WTC11 (cell line): ENCODE results near the gene FBRS. TPM values are rescaled to one million over a fixed set of nuclear protein-coding genes. Genes with fewer than 3 reads are reported as not detected.

Experiments used
- ATAC-seq: fragments of 200-7000 bp; cut with Tn5 transposase; 2 replicates; pipeline ENCODE4 v1.10.0; 2021; ENCODE audit warnings: mild to moderate bottlenecking, moderate library complexity
- CTCF ChIA-PET: fragments of 300-600 bp; sonication (Branson Sonifier 250); formaldehyde crosslinking; loops from one replicate; lab custom pipeline; 2021; ENCODE audit warnings: antibody characterized with exemption; lab: Charles Lee
- POLR2A ChIA-PET: fragments of 350-600 bp; sonication (Branson Sonifier 250); formaldehyde crosslinking; loops from one replicate; lab custom pipeline; 2021; ENCODE audit warnings: antibody characterized with exemption; lab: Charles Lee
- DNase-seq: peaks from one replicate; pipeline ENCODE4 v3.0.0; 2021; ENCODE audit warnings: low spot score
- H3K27ac Mint-ChIP-seq: 2 replicates; pipeline ENCODE4 v1.8.0; 2021; ENCODE audit warnings: mixed read lengths
- H3K27me3 Mint-ChIP-seq: 2 replicates; pipeline ENCODE4 v1.8.0; 2021; ENCODE audit warnings: low read depth, mild to moderate bottlenecking, moderate library complexity, mixed read lengths
- H3K36me3 Mint-ChIP-seq: 2 replicates; pipeline ENCODE4 v1.8.0; 2021; ENCODE audit warnings: mixed read lengths
- H3K4me1 Mint-ChIP-seq: 2 replicates; pipeline ENCODE4 v1.8.0; 2022; ENCODE audit warnings: mixed read lengths
- H3K4me3 Mint-ChIP-seq: 2 replicates; pipeline ENCODE4 v1.8.0; 2021; ENCODE audit warnings: mild to moderate bottlenecking, moderate library complexity, mixed read lengths
- H3K9me3 Mint-ChIP-seq: 2 replicates; pipeline ENCODE4 v1.8.0; 2021; ENCODE audit warnings: mixed read lengths
- AR ChIP-seq: fragments of 250-450 bp; sonication (Bioruptor Pico); IDR thresholded peaks from 2 replicates; pipeline ENCODE4 v1.9.0; 2021; ENCODE audit warnings: mild to moderate bottlenecking
- ELF4 ChIP-seq: sonication (generic); formaldehyde crosslinking; IDR thresholded peaks from 2 replicates; pipeline ENCODE4 v1.8.1; 2022; ENCODE audit warnings: low read depth, mild to moderate bottlenecking, moderate library complexity, missing genetic modification reagents
- EMX1 ChIP-seq: fragments of 250-450 bp; sonication (Bioruptor Pico); IDR thresholded peaks from 2 replicates; pipeline ENCODE4 v1.8.0; 2021; ENCODE audit warnings: mild to moderate bottlenecking
- FOXK1 ChIP-seq: sonication (generic); formaldehyde crosslinking; IDR thresholded peaks from 2 replicates; pipeline ENCODE4 v1.8.0; 2022; ENCODE audit warnings: mild to moderate bottlenecking, moderate library complexity, missing genetic modification reagents
- FOXP1 ChIP-seq: sonication (generic); formaldehyde crosslinking; IDR thresholded peaks from 2 replicates; pipeline ENCODE4 v1.8.0; 2022; ENCODE audit warnings: missing genetic modification reagents, mild to moderate bottlenecking, moderate library complexity, borderline replicate concordance
- HMGA2 ChIP-seq: fragments of 250-450 bp; sonication (Bioruptor Pico); IDR thresholded peaks from 2 replicates; pipeline ENCODE4 v1.4.0; 2021; ENCODE audit warnings: mild to moderate bottlenecking, moderate library complexity
- KAT7 ChIP-seq: sonication (generic); formaldehyde crosslinking; IDR thresholded peaks from 2 replicates; pipeline ENCODE4 v1.8.1; 2023; ENCODE audit warnings: missing genetic modification reagents, mild to moderate bottlenecking, borderline replicate concordance
- NR2C2 ChIP-seq: sonication (generic); formaldehyde crosslinking; IDR thresholded peaks from 2 replicates; pipeline ENCODE4 v1.8.0; 2022; ENCODE audit warnings: mild to moderate bottlenecking, missing genetic modification reagents
- NR3C1 ChIP-seq: sonication (generic); formaldehyde crosslinking; conservative IDR thresholded peaks from 2 replicates; pipeline ENCODE4 v1.8.1; 2023; ENCODE audit warnings: low read depth, mild to moderate bottlenecking, missing genetic modification reagents
- PREB ChIP-seq: sonication (generic); formaldehyde crosslinking; IDR thresholded peaks from 2 replicates; pipeline ENCODE4 v1.8.1; 2022; ENCODE audit warnings: mild to moderate bottlenecking, missing genetic modification reagents, moderate library complexity, borderline replicate concordance
- TCF7 ChIP-seq: sonication (generic); formaldehyde crosslinking; IDR thresholded peaks from 2 replicates; pipeline ENCODE4 v1.8.0; 2022; ENCODE audit warnings: mild to moderate bottlenecking, low read depth, missing genetic modification reagents, moderate library complexity
- ZNF138 ChIP-seq: sonication (generic); formaldehyde crosslinking; conservative IDR thresholded peaks from 2 replicates; pipeline ENCODE4 v1.8.1; 2022; ENCODE audit warnings: mild to moderate bottlenecking, moderate library complexity, missing genetic modification reagents
- ZNF219 ChIP-seq: sonication (generic); formaldehyde crosslinking; IDR thresholded peaks from 2 replicates; pipeline ENCODE4 v1.8.0; 2023; ENCODE audit warnings: missing genetic modification reagents, mild to moderate bottlenecking, borderline replicate concordance
- ZNF532 ChIP-seq: fragments of 250-450 bp; sonication (Bioruptor Pico); IDR thresholded peaks from 2 replicates; pipeline ENCODE4 v1.9.0; 2021; ENCODE audit warnings: mild to moderate bottlenecking, borderline replicate concordance
- total RNA-seq: library from RNA; stranded (reverse); gene quantifications from 3 replicates; pipeline ENCODE4 v1.2.3, GENCODE V29; 2021
- TF ChIP-seq, protein P1 (sequence below): fragments of 200-600 bp; IDR thresholded peaks from 2 replicates; pipeline ENCODE4 v1.8.0; 2022; ENCODE audit warnings: antibody characterized with exemption
- TF ChIP-seq, protein P2 (sequence below): sonication (generic); formaldehyde crosslinking; IDR thresholded peaks from 2 replicates; pipeline ENCODE4 v1.8.0; 2023; ENCODE audit warnings: mild to moderate bottlenecking, missing genetic modification reagents
- TF ChIP-seq, protein P3 (sequence below): sonication (generic); formaldehyde crosslinking; IDR thresholded peaks from 2 replicates; pipeline ENCODE4 v1.8.0; 2022; ENCODE audit warnings: mild to moderate bottlenecking, missing genetic modification reagents

Gene FBRS
- total RNA-seq, 1 experiment from 2014 or later = 23.2 TPM

DNA sequence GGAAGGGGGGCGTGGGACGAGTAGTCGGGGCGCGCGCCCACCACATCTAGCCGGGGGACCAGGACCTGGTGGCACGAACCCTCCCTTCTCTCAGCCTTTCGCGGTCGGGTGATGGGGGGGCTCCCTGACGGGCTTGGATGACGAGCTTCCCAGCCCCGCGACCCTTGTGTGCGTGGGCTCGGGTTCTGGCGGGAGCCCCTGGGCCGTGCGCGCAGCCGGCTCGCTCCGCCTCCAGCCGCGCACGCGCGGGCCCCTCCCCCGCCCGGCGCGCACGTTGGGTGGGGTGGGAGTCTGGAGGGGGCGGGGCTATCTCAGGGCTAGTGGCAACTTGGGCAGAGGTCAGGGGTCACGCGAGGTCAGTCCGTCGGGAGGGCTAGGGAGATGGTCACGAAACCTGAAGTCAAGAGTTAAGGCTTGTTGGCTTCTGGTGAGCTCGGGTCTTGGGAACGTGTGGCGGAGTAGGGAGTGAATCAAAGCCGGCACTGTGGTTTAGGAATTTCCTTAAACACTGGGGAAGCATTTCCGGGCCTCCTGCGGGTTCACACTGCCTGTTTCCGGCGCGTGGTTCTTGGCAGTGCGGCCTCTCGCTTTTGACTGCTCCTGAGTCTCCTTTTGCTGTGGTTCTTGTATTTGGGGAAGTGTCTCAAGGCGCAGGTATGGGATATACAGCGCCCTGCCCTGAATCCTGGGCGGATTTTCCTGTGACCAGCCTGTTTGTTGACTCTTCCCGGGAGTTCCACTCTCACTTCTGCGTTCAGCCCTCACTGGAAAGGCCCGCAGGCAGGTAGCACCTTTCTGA, 40.8 kb downstream of the FBRS start, which contains the start of gene SRCAP (continued):
- no peak for TF ChIP-seq ZNF532 (CRISPR knock-in tag)

DNA sequence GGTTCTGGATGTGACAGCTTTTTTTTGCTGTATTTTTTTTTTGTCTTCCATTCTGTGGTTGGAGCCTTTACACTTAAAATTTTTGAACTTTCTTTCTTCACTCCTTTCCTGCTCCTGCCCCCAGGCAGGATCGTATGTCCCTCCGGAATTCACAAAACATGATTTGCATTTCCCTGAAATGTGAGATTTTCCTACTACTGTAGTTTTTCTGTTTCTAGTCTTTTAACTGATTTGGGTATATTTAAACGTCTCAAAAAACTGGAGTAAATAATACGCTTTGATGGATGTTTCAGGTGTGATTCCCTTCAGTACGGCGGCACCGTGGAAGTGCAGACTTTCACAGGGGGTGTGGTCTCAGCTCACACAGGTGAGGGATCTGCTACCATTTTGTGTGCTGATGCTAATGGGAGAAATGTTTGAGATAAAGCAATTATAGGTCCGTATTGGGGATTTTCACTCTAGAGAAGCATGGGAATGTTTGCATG, 41.4 kb downstream of the FBRS start:
- ChIA-PET CTCF (no interaction called here), POLR2A (interaction anchor here (1.3 kb wide), 2 partner anchors 22 to 41 kb away, joined by 3 read pairs; partner anchors contain the start of gene FBRS)
- H3K4me3 Mint-ChIP-seq = peak overlapping the region; percentile 95
- peaks cover 35% of the 10 kb centered on the region for H3K27me3 Mint-ChIP-seq
- peaks cover 32% of the 10 kb centered on the region for H3K36me3 Mint-ChIP-seq
- no peak for ATAC-seq
- peak overlapping the region; percentile 100 for H3K27ac Mint-ChIP-seq
- no peaks in the 10 kb centered on the region for H3K9me3 Mint-ChIP-seq
- no peak for TF ChIP-seq ZNF138 (CRISPR knock-in tag)
- TF ChIP-seq ELF4 = no peak
- TF ChIP-seq, protein P1, sequence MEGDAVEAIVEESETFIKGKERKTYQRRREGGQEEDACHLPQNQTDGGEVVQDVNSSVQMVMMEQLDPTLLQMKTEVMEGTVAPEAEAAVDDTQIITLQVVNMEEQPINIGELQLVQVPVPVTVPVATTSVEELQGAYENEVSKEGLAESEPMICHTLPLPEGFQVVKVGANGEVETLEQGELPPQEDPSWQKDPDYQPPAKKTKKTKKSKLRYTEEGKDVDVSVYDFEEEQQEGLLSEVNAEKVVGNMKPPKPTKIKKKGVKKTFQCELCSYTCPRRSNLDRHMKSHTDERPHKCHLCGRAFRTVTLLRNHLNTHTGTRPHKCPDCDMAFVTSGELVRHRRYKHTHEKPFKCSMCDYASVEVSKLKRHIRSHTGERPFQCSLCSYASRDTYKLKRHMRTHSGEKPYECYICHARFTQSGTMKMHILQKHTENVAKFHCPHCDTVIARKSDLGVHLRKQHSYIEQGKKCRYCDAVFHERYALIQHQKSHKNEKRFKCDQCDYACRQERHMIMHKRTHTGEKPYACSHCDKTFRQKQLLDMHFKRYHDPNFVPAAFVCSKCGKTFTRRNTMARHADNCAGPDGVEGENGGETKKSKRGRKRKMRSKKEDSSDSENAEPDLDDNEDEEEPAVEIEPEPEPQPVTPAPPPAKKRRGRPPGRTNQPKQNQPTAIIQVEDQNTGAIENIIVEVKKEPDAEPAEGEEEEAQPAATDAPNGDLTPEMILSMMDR = no peak
- TF ChIP-seq NR2C2 (CRISPR knock-in tag) = no peak
- TF ChIP-seq, protein P2, sequence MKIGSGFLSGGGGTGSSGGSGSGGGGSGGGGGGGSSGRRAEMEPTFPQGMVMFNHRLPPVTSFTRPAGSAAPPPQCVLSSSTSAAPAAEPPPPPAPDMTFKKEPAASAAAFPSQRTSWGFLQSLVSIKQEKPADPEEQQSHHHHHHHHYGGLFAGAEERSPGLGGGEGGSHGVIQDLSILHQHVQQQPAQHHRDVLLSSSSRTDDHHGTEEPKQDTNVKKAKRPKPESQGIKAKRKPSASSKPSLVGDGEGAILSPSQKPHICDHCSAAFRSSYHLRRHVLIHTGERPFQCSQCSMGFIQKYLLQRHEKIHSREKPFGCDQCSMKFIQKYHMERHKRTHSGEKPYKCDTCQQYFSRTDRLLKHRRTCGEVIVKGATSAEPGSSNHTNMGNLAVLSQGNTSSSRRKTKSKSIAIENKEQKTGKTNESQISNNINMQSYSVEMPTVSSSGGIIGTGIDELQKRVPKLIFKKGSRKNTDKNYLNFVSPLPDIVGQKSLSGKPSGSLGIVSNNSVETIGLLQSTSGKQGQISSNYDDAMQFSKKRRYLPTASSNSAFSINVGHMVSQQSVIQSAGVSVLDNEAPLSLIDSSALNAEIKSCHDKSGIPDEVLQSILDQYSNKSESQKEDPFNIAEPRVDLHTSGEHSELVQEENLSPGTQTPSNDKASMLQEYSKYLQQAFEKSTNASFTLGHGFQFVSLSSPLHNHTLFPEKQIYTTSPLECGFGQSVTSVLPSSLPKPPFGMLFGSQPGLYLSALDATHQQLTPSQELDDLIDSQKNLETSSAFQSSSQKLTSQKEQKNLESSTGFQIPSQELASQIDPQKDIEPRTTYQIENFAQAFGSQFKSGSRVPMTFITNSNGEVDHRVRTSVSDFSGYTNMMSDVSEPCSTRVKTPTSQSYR = no peak
- no peak for TF ChIP-seq EMX1 (CRISPR knock-in tag)
- no peak for TF ChIP-seq TCF7
- no peak for TF ChIP-seq KAT7 (CRISPR knock-in tag)
- TF ChIP-seq PREB = no peak
- TF ChIP-seq ZNF219 = no peak
- TF ChIP-seq HMGA2 (CRISPR knock-in tag) = no peak
- TF ChIP-seq, protein P3, sequence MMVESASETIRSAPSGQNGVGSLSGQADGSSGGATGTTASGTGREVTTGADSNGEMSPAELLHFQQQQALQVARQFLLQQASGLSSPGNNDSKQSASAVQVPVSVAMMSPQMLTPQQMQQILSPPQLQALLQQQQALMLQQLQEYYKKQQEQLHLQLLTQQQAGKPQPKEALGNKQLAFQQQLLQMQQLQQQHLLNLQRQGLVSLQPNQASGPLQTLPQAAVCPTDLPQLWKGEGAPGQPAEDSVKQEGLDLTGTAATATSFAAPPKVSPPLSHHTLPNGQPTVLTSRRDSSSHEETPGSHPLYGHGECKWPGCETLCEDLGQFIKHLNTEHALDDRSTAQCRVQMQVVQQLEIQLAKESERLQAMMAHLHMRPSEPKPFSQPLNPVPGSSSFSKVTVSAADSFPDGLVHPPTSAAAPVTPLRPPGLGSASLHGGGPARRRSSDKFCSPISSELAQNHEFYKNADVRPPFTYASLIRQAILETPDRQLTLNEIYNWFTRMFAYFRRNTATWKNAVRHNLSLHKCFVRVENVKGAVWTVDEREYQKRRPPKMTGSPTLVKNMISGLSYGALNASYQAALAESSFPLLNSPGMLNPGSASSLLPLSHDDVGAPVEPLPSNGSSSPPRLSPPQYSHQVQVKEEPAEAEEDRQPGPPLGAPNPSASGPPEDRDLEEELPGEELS (CRISPR knock-in tag) = no peak
- no peak for TF ChIP-seq FOXK1
- TF ChIP-seq FOXP1 = no peak
- no peak for TF ChIP-seq NR3C1
- no peak for TF ChIP-seq AR (CRISPR knock-in tag)
- peaks cover 14% of the 10 kb centered on the region for H3K4me1 Mint-ChIP-seq
- DNase-seq = no peak
